NCI-H1092 treated with DMSO at 0.1 percent for 48 hours (cell line): Measurements from ENCODE around the gene GATAD1.
"Not testable (repeated sequence)": the region's sequence is repeated elsewhere in the genome, so short reads cannot be mapped to it uniquely, and the experiment has no call there.

Experiments used
- DNase-seq: peaks from one replicate; lab custom pipeline; 2025; lab: John Stamatoyannopoulos, UW

Gene GATAD1

DNA sequence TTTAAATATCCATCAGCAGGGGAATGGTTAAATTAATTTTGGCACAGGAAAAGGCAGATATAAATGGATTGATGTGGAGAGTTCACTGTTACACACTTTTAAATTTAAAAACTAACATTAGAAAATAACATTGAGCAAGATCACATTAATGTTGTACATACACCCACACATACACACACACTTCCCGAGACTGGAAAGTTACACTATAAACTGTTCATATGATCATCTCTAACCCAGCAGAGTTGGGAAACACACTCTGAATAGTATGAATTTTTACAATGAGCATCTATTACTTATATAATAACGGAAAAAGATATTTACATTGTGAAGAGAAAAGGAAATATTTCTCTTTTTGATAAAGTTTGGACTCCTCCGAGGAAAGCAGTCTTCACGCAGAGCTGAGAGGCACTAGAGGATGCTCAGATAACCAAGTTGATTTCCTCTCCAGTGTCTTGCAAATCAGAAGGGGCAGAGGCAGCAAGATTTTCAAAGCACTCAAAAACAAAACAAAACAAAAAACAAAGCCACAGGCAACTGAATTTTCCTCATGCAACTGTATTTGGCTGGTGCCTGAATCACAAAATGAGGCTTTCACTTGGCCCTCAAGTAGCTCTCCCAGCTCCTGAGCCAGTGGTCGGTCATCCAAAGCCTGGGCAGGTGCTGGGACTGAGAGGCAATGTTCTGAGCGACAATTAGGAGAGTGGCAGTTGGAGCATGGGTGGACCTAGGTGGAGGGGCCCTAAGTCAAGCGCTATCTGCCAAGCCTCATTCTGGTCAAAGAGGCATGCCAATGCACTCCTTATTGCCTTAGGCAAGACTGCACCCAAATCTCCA lies 10.5 kb upstream of the GATAD1 start:
- no peak for DNase-seq

DNA sequence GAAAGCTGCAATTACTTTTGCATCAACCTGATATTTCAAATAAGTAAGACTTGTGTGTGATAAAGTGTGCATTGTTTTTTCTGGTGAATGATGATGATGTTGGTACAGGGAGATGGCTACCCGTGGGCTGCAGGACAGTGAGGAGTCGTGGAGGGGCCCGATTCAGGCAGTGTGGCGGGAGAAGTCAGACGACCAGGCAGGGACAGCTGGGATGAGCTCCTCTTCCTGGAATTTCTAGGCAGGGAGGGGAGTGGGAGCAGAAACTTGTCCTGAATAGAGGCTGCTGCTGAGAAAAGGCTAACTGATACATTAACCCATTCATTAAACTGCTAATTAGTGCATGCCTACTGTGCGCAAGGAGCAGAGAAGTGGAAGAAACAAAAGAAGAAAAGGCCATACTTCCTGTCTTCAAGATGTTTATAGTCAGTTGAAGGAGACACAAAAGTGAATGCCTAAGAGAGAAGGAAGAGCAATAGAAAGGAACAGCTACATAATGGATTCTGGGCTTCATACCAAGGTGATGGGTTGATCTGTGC lies 9.3 kb upstream of the GATAD1 start:
- DNase-seq: no peak

DNA sequence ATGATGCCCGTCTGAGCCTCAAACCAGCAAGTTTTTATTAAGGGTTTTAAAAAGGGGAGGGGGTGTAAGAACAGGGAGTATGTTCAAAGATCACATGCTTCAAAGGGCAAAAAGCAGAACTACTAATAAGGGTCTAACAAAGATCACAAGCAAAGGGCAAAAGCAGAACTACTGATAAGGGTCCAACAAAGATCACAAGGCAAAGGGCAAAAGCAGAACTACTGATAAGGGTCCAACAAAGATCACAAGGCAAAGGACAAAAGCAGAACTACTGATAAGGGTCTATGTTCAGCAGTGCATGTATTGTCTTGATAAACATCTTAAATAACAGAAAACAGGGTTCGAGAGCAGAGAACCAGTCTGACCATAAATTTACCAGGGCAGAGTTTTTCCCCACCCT lies 4.6 kb upstream of the GATAD1 start:
- DNase-seq: not testable (repeated sequence)

- DNase-seq: no peak
Measured at GRCh38 chr7:92446869-92447344, 375 bp upstream of the GATAD1 start.

- peak; percentile 70 for DNase-seq
Measured at GRCh38 chr7:92448205-92448747, 994 bp downstream of the GATAD1 start.

DNA sequence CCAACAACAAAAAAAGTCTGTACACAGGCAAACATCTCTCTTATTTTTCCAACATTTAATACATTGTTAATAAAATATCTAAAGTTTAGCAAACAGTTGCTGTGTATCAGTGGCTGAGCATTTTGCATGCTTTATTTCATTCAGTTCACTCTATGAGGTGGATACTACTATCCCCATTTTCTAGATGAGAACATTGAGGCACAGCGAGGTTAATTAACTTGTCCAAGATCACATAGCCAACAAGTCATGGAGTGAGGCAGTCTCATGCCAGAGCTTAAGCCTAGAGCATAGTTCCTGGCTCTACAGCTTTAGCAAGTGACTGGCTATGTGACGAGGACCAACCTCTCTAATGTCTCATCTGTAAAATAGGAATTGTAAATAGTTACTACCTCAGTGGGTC lies 4.4 kb downstream of the GATAD1 start:
- DNase-seq: no peak

GRCh38 chr7:92456236-92456635 lies 9.0 kb downstream of the GATAD1 start:
- no peak for DNase-seq

DNA sequence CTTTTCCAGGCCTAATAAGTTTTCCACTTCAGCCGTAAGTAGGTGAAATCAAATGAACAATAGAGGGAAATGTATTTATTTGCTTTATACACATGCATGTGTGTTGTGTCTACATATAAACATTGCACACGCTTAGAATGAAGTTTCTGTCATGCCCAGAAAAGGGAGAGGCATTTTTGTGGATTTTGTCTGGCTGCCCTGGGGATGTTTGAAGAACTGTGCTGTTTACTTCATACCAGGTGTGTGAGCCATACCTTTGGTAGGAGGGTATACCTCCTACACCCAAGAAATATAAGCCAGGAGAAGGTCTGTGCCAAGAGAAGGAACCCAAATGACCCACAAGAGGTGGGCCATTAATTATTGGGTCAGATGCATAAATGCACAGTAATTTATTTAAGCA lies 12.8 kb downstream of the GATAD1 start:
- no peak for DNase-seq

GRCh38 chr7:92460510-92460909 lies 13.2 kb downstream of the GATAD1 start:
- no peak for DNase-seq

DNA sequence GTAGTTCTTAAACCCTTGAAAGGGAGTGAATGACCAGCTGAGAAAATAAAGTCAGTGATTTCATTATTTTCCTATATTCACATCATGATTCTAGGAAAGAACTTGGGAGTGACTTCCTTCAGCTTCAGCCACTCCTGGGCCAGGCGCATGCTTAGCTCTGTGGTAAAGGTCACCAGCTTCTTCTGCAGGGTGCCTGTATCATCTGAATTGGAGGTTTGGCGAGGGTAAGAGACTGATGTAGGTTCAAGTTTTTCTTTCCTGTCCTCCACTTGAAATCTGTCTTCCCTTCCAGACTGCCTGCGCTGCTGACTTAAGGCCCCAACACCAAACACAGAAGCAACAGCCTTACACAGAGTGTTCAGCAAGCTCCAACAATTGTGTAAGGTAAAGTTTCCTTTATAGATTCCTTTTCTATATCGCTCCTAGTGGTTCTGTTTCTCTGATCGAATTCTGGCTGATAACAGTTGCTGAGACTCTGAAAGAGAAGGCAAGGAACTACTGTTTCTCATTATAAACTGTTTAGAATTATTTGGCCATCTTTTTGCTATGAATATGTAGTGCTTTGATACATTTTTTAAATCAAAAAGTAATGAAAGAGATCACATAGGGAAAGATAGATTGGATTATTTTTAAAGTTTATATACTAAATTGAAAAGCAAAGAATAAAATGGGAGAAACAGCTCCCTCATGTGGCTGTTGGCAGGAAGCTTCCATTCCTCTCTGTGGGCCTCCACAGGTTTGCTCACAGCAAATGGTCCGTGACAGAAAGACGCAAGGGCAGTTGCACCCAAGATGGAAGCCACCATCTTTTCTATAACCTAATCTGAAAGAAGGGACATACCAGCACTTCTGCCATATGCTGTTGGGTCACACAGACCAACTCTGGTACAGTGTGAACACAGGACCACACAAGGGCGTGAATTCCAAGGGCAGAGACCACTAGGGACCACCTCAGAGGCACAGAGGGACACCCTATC lies 14.0 kb downstream of the GATAD1 start:
- peak; percentile 54 for DNase-seq

DNA sequence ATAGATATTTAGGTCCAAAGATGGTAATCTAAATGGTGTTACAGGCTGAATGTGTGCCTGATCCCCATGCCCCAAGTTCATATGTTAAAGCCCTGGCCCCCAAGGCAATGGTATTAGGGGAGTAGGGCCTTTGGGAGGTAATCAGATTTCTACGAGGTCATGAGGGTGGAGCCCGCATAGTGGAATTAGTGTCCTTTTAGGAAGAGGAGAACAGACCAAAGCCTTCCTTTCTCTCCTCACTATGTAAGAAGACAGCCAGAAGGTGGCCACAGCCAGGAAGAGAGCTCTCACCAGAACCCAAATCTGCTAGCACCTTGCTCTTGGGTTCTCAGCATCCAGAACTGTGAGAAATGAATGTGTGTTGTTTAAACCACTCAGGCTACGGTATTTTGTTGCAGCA lies 15.3 kb downstream of the GATAD1 start:
- DNase-seq: no peak

- no peak for DNase-seq
Measured at GRCh38 chr7:92464515-92464914, 17.2 kb downstream of the GATAD1 start.

DNA sequence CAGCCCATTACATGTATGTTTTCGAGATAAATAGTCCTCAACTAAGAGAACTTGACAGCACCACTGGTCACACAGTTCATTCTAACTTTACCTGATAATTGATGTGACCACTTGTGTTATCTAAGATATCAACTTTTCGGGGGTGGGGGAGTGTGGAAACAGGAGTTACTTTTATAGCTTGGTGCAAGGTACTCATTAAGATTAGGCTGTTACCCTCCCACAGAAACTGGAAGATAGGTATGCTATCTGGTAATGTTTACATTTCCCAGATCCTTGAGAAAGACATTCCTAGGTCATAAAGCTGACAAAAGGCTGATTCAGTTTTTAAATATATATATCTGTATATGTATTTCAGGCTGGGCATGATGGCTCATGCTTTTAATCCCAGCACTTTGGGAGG lies 19.4 kb downstream of the GATAD1 start:
- no peak for DNase-seq

DNA sequence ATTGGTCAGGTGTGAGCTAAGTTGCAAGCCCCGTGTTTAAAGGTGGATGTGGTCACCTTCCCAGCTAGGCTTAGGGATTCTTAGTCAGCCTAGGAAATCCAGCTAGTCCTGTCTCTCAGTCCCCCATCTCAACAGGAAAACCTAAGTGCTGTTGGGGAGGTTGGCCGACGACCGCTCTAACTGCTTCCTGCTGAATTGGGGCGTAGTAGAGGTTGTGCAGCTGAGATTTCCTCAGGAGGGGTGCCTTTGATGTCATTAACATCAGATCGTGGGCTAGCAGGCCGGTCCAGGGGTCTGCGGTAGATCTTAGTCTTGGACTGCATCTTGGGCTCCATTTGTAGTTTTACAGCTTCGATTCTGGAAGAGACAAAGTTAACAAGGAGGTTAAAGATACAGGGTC lies 21.3 kb downstream of the GATAD1 start:
- not testable (repeated sequence) for DNase-seq

DNA sequence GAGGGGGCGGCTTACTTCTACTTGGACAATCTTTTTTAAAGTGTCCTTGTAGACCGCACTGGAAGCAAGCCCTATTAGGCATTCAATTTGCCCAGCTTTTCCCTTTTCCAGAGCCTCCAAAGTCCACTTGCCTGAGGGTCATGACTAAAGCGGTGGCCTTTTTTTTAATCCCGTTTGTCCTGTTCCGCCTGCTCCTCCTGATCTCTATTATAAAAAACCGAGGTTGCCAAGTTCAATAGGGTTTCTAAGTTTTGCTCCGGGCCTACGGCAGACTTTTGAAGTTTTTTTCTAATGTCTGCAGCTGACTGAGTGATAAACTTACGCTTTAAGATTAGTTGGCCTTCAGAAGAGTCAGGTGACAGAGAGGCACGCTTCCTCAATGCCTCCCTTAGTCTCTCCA lies 26.7 kb downstream of the GATAD1 start:
- DNase-seq: not testable (repeated sequence)

DNA sequence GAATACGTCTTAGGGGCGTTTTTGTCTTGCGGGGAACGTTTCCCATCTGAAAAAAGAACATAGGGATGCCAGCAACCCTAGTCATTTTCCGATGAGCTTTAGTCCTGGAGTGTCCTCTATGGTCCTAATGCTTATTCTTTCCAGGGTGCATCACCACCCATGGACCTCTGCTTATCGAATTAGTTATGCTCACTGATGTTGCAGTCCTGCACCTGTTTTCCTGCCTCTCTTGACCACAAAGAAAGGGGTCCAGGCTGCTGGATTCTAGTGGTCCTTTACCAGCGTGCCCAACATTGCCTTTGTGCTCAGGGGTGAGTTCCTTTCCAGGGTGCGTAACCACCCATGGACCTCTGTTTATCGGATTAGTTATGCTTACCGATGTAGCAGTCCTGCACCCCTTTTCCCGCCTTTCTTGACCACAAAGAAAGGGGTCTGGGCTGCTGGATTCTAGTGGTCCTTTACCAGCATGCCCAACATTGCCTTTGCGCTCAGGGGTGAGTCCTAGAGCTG lies 28.0 kb downstream of the GATAD1 start:
- not testable (repeated sequence) for DNase-seq

DNA sequence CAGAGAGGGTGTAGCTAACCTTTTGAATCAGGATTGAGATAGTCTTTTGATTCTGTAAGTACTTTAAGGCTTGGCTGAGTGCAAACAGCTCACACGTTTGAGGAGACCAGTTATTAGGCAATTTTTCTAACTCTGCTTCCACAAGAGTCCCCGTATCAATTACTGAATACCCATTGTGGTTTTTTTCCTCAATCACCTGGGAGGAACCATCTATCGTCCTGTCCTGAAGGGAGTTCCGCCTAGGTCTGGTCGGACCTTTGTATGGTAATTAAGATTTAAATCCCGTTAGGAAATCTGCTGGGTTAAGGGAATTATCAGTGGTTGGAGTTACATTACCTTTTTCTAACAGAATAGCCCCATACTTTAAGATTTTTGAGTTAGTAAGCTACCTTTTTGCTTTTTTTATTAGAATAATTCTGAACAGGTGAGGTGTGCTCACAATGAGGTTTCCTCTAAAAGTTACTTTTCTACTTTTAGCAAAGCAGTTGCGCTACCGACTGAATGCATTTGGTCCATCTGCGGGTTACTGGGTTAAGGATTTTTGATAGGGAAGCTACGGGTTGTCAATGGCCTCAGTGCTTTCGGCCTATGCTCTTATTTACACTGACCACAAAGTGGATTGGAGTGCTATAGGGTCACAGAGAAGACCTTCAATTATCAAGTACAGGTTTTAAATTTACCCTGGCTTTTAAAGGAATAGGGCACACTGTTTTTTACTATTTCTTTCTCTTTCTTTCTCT lies 28.7 kb downstream of the GATAD1 start:
- DNase-seq: not testable (repeated sequence)

GRCh38 chr7:92477681-92478080 lies 30.4 kb downstream of the GATAD1 start, which contains the start of gene ERVW-1:
Gene ERVW-1, minus strand, starts transcription at chr7:92477946. Its CDS starts 7,565 bp downstream, at chr7:92470381.
- not testable (repeated sequence) for DNase-seq

DNA sequence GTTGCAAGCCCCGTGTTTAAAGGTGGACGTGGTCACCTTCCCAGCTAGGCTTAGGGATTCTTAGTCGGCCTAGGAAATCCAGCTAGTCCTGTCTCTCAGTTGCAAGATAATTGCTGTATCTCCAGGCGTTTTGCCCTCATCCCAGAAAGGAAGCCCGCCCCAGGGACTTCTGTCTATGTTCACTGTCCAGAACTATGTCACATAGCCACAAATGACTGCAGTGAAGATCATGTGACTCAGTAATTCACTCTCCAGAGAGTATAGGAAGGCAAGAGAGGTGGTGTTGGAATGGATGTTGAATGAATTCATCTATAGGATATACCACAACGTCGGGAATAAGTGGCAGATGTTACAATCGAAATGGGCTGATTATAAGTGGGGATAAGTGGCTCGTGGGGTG lies 30.8 kb downstream of the GATAD1 start:
- DNase-seq: no peak

- no peak for DNase-seq
Measured at GRCh38 chr7:92478711-92479110, 31.4 kb downstream of the GATAD1 start.

DNA sequence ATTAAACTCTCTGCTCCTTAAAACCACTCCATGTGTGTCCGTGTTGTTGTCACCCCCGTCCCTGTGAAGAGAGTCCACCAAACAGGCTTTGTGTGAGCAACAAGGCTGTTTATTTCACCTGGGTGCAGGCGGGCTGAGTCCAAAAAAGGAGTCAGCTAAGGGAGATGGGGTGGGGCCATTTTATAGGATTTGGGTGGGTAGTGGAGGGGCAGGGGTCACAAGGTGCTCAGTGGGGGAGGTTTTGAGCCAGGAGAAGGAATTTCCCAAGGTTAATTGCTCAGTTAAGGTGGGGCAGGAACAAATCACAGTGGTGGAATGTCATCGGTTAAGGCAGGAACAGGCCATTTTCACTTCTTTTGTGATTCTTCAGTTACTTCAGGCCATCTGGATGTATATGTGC lies 31.9 kb downstream of the GATAD1 start:
- not testable (repeated sequence) for DNase-seq
